NCI-H2107 (cell line): Measurements from ENCODE around the gene NFIB.
A peak's percentile ranks its signal among the peaks of the same experiment; 100 is the strongest.

ENCODE experiments used
- DNase-seq: peaks from one replicate; lab custom pipeline; 2025; lab: John Stamatoyannopoulos, UW

The NFIB gene

DNA sequence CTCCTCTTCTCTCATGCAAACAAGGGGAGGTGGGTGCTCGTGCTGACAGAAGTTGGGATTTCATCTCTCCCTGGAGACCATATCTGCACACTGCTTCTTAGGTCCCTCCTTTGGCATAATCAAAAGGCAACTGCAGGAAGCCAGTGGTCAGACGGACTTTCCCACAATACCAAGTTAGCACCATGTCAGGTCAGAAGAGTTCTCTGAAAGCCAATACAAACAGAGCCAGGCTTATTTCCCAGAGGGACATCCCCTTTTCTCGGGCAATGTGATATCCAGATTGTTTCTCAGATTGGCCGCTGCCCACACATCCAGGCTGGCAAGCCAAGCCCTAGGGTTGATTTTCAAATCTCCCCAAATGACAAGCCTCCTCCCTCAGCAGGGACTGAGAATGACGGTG is 241.1 kb downstream of the NFIB start:
- no peak for DNase-seq

DNA sequence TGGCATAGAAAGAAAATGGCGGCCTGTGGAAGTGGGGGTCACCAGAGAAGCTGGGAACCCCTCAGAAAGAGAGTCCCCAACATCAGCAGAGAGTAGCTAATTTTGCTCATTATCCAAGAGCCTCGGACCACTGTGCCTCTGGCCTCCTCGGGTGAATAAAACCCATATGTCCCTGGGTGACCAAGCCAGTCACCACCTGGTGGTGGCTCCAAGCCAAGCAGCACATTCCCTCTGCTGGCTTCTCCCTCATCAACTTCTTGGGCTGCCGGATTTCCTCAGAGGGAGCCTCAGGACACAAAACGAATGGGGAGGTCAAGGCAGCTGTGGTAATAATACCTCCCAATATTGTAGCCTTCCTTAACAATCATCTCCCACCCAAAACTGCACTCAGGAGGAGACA is 242.5 kb downstream of the NFIB start:
- DNase-seq, result no peak

GRCh38 chr9:14068690-14069089 is 245.3 kb downstream of the NFIB start:
- DNase-seq, result no peak

GRCh38 chr9:14066831-14067230 is 247.1 kb downstream of the NFIB start:
- DNase-seq, result no peak

GRCh38 chr9:14066032-14066431 is 247.9 kb downstream of the NFIB start:
- DNase-seq, result no peak

- no peak for DNase-seq
Observed at GRCh38 chr9:14064940-14065339, 249.0 kb downstream of the NFIB start.

DNA sequence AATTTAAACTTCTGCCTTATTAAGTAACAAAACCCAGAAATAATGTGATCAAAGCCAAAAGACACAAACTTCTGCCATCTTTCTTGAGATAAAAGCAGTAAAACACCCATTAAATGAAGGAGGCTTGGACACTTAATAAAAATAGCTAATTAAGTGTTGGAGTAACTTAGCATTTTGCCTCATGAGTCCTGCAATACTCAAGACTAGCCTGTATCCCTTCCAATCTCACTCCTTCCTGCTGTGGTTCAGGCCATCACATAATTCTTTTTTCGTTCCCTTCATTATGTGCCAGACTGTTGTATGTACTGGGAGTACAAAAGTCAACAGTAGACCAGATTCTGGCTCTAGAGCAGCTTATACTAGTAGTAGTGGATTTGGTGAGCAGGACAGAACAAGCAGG is 250.2 kb downstream of the NFIB start:
- no peak for DNase-seq

DNA sequence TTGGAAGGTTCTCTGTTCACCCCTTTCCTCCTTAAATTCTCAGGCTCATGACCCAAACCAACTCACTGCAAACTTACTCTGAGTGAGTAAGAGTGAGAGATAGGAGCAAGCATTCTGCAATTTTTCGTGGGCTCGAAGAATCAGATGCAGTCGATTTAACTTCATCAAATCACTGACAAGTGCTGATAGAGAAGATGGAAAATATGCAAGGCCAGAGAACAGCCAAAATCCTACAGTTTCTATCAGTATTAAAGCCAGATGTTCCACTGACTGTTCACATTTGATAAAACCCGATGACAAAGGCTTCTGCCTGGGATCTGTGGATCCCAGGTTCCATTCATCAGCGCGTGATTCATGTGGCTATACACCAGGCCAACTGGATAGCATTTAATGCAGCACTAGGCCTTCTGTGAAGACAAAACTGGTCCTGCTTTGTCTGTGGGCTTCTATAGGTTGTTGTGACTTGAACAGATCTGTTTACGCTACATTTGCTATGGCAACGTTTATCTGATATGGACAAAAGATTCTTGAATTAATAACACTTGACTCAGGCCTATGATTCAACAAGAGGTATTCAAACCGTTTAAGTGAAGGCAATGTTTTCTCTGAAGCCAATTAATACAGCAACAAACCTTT is 251.2 kb downstream of the NFIB start:
- DNase-seq, result peak; percentile 66

DNA sequence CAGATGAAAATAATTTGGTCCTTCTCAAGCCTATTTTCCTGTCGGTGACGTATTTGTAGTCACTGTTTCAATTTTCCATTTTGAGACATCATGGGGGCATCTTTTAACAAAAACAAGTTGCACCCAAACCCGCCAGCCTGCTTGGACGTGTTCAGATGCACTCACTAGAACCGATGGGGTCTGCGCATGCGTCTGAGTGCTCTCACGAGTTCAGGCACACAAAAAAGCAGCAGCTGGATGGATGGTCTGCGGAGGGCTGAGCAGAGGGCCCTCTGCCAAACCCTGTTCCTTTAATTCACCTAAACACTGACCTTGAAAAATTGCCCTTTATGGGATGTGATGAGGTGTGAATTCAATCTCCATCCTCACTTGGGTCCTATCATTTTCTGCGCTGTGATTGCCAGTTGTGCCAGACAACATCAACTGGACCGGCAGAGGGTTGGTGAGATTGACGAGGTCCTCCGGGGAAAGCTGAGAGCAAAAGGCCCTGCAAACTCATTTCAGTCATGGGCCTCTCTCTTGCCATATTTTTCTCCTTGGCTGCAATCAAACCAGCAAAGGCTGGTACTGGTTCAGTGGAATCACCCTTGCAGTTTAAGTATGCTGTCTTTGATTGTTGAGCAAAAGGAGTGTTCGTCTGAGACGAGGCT is 251.9 kb downstream of the NFIB start:
- DNase-seq, result no peak

GRCh38 chr9:14058325-14058688 is 255.6 kb downstream of the NFIB start:
- DNase-seq, result no peak

DNA sequence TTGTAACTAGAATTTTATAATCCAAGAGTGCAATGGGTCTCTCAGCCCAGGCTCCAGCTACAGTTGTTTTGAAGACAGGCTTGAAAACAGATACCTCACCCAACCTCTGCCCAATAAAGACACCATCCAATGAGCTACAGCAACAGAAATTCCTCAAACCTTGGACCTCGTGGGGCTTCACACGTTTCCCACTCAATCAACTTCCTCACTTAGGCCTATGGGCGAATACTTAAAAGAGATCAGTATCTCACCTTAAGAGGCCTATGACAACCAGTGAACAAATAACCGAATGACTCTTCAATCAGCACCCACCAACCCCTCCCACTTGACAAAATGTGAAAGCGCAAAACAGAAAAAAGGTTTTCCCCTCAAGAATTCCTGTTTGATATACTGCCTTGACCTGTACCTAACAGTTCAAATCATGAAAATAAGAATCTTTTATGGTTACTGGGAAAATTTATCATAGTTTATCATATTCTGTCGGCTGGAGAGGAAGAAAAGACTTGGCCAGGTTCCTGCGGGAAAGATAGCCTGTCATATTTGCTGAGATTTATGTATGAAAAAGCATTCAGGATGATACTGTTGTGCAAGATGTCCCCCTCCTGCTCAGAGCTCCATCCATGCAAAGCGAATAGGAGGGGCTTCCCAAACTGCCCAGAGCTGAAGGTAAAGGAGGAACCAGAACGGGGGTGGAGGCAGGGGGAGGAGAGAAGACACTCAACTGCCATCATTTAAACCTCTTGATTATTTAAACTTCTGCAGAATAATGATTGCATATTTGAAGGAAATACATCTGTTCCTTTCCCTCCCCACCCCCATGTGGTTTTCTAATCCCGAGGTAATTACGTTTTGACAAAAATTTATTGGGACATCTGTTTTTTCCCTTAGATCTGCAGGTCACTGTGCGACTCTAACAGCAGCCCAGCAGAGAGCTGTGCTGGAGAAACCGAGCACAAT is 256.3 kb downstream of the NFIB start:
- DNase-seq, result no peak

DNA sequence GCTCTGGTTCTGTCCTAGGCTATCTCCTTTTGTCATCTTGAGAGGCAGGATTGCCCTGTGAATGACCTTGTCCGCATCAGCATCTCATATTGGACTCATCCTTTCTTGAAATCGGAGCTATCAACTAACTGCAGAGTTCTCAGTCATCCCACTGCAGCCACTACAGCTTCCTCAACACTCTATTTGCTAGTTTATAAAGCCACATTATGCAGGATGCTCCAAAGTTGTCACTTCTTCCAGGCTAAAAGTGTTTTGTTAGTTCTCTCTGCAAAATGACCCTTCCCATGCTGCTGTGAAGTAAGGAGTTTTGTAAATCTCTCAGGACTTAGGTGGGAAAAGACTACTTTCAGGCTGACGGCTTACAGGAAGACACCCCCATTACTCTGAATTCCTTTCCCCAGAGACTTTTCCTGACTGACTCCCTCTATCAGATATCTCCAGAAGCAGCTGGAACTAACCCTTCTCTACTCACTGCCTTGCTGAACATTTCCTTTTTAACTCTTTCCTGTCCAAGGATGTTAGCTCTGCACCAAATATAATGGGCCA is 257.6 kb downstream of the NFIB start:
- DNase-seq, result no peak

DNA sequence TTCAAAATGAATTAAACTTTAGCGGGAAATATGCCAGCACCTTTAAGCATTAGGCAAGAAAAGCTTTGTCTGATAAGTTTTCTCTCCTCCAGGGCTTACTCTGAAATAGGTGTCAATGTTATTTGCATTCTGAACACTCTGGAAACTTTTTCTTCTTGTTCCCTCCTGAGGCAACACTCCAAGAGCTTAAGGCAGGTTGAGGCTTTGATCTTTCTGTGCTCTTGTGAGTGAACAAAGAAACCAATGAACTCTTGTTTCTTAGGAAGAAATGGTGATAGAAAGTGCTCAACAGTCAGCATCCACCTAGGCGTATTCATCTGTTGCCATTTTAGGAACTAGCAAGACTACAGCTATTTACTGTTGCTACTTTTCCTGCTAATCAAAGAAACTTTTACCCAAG is 259.8 kb downstream of the NFIB start:
- no peak for DNase-seq

GRCh38 chr9:14052359-14052758 is 261.6 kb downstream of the NFIB start:
- no peak for DNase-seq

DNA sequence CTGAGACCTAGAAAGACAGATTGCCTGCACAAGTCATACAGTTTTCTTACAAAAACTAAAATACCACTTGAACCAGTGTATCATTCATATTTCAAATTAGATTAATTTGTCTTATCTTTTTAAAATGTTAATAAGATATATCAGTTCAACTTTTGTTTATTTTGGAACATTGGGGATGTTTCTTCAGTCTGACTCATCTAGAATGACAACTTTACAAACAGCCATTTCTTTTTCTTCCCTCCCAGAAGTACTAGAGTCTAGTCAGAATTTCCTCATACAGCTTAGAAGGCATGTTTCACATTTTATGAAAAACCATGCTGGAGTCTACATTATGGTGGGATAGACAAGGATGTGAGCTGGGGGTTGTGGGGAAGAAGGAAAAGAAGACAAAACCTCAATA is 262.5 kb downstream of the NFIB start:
- no peak for DNase-seq

DNA sequence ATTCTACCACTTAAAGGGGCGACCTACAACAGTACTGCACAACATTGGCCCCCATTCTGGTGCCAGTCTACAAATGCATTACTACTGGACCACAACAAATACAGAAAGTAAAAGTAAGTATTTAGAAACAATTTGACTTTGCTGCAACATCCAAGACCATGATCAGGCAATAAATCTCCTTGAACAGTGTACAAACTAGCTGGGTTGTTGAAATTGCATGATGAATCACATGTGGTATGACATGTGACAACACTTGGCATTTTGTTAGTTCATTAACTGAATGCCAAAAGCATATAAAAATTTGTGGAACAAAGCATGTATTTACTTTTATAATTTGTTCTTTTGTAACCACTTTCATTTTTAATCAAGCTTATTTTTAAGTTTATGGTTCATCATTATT is 270.5 kb downstream of the NFIB start:
- no peak for DNase-seq

DNA sequence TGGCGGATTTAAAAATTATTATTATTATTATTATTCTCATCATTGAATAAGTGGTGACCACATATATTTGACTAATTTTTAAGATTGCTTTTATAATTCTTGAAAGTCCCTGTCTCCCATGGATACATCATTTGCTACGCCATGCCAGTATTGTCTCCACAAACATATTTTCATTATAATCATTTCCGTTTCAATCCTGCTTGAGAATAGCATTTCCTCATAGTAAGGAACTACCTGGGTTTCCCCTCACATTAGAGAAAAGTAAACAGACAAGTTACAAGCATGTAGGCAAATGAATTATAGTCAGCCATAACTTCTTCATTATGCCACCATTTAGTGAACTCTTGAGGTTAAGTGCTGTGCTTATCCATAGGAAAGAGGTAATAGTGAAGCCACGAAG is 276.6 kb downstream of the NFIB start:
- no peak for DNase-seq

DNA sequence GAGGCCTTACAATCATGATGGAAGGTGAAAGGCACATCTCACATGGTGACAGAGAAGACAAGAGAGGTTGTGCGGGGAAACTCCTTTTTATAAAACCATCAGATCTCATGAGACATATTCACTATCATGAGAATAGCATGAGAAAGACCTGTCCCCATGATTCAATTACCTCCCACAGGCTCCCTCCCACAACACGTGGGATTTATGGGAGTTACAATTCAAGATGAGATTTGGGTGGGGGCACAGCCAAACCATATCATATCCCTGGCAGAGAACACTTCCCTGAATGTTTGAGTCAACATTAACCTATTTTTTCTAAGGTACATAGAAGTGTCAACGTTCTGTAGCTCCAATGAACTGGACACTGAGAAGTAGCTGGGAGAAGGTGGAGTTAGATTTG is 280.9 kb downstream of the NFIB start:
- DNase-seq, result no peak
